ENCODE data around the gene PARP11. TPM values are rescaled to one million over a fixed set of nuclear protein-coding genes. Genes with fewer than 3 reads are reported as not detected.

The PARP11 gene
- total and polyA plus RNA-seq, 11 donors = 1.5 to 10.5 (median 5.1) TPM

GRCh38 chr12:3892631-3893030 lies 19.4 kb upstream of the PARP11 start:
- Histone ChIP-seq H3K27me3 (peaks cover 0 to 20% (median 0%) of the 10 kb centered on the region in 9 donors), H3K27ac (no peak overlapping the region), H3K4me3 (no peak overlapping the region), H3K36me3 (no peaks in the 10 kb centered on the region), H3K9me3 (no peaks in the 10 kb centered on the region), H3K4me1 (peaks cover 0 to 29% (median 0%) of the 10 kb centered on the region in 12 donors)
- DNase-seq (no peak), ATAC-seq (no peak)
- 90 to 95% (median 92%) methylated on average over 2 of the region's 2 CpGs for WGBS, 4 donors
- intact Hi-C loops (cut with DNase I) = loop anchor here in 1 of 10 donors (5.0 kb wide), 1 partner anchor 145 kb away; no protein-coding TSS in a partner anchor
- TF ChIP-seq POLR2A (IDR thresholded peaks at IDR 0.05) = no peak
- no peak for TF ChIP-seq CTCF (IDR thresholded peaks at IDR 0.05)

- H3K36me3 ChIP-seq = no peaks in the 10 kb centered on the region
- no peak for ATAC-seq
- WGBS, 4 donors = 81 to 88% (median 87%) methylated on average over 10 of the region's 10 CpGs
- H3K4me1 ChIP-seq = peaks cover 0 to 16% (median 0%) of the 10 kb centered on the region in 12 donors
- intact Hi-C loops (cut with DNase I) = loop anchor here in 1 of 10 donors (5.0 kb wide), 1 partner anchor 146 kb away; no protein-coding TSS in a partner anchor
- no peaks in the 10 kb centered on the region for H3K9me3 ChIP-seq
- no peak overlapping the region for H3K27ac ChIP-seq
- no peak for DNase-seq
- H3K4me3 ChIP-seq = no peak overlapping the region
- TF ChIP-seq CTCF (IDR thresholded peaks at IDR 0.05) (no peak), POLR2A (IDR thresholded peaks at IDR 0.05) (no peak)
- H3K27me3 ChIP-seq = peaks cover 0 to 12% (median 0%) of the 10 kb centered on the region in 9 donors
These were observed 18.0 kb upstream of the PARP11 start for GRCh38 chr12:3891201-3891600.

GRCh38 chr12:3888659-3889058 lies 15.5 kb upstream of the PARP11 start:
- Histone ChIP-seq H3K4me1 (peaks cover 0 to 20% (median 0%) of the 10 kb centered on the region in 12 donors), H3K9me3 (no peaks in the 10 kb centered on the region), H3K36me3 (no peaks in the 10 kb centered on the region), H3K27me3 (no peaks in the 10 kb centered on the region), H3K27ac (no peak overlapping the region), H3K4me3 (no peak overlapping the region)
- 81 to 90% (median 89%) methylated on average over 7 of the region's 7 CpGs for WGBS, 4 donors
- intact Hi-C loops (cut with DNase I) = loop anchor here in 9 of 10 donors (5.0 to 10.0 kb wide), 9 partner anchors 104 to 869 kb away; no protein-coding TSS in a partner anchor
- ATAC-seq (no peak), DNase-seq (no peak)
- no peak for TF ChIP-seq CTCF (IDR thresholded peaks at IDR 0.05)
- no peak for TF ChIP-seq POLR2A (IDR thresholded peaks at IDR 0.05)

GRCh38 chr12:3885277-3886094 lies 12.3 kb upstream of the PARP11 start:
- intact Hi-C loops (cut with DNase I) = loop anchor here (1.0 to 10.0 kb wide), 13 partner anchors 107 to 872 kb away; no protein-coding TSS in a partner anchor
- Histone ChIP-seq H3K27ac (peak overlapping the region in 11 of 12 donors; percentile 17 to 72 (median 61)), H3K4me3 (peak overlapping the region in 9 of 12 donors; percentile 20 to 56 (median 45)), H3K4me1 (peaks cover 0 to 11% (median 0%) of the 10 kb centered on the region in 12 donors), H3K36me3 (no peaks in the 10 kb centered on the region), H3K9me3 (no peaks in the 10 kb centered on the region), H3K27me3 (peaks cover 0 to 16% (median 0%) of the 10 kb centered on the region in 9 donors)
- TF ChIP-seq CTCF (IDR thresholded peaks at IDR 0.05) (peak; percentile 59 to 89 (median 80)), POLR2A (IDR thresholded peaks at IDR 0.05) (no peak)
- peak in 1 of 5 donors; percentile 26 for DNase-seq
- peak in 2 of 4 donors; percentile 34 to 56 for ATAC-seq
- 32 to 42% (median 35%) methylated on average over 8 of the region's 8 CpGs for WGBS, 4 donors
